PC-3 (cell line): ENCODE measurements around the gene LURAP1L.

Experiments
- EZH2 ChIP-seq: fragments of 300-600 bp; sonication (generic); IDR thresholded peaks from one replicate; pipeline ENCODE4 v1.6.1; 2017; ENCODE audit warnings: antibody characterized with exemption, mild to moderate bottlenecking, low read length; ENCODE audit not compliant: unreplicated experiment
- TF ChIP-seq, protein P1 (sequence below): fragments of 300-600 bp; sonication (generic); conservative IDR thresholded peaks from 2 replicates; pipeline ENCODE4 v1.5.1; 2017; ENCODE audit warnings: antibody characterized with exemption, low read depth, mild to moderate bottlenecking, low read length

DNA sequence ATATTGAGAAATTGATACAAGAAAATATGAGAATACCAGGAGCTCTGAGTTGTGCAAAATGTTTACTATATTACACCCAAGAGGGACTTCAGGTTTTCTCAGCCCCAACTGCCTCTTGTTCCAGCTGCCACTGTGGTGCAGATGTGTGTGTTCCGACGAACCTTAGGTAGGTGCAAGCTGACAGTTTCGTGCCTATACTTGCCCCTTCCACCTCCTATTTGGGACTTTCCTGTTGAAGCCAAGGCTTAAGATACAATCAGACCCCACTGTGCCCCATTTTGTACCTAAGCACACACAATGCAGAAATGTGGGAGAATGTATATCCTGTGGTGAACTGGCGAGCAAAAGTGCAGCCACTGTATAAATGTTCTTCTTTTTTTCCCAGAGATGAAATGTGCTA is 80.2 kb downstream of the LURAP1L start:
- TF ChIP-seq, protein P1, sequence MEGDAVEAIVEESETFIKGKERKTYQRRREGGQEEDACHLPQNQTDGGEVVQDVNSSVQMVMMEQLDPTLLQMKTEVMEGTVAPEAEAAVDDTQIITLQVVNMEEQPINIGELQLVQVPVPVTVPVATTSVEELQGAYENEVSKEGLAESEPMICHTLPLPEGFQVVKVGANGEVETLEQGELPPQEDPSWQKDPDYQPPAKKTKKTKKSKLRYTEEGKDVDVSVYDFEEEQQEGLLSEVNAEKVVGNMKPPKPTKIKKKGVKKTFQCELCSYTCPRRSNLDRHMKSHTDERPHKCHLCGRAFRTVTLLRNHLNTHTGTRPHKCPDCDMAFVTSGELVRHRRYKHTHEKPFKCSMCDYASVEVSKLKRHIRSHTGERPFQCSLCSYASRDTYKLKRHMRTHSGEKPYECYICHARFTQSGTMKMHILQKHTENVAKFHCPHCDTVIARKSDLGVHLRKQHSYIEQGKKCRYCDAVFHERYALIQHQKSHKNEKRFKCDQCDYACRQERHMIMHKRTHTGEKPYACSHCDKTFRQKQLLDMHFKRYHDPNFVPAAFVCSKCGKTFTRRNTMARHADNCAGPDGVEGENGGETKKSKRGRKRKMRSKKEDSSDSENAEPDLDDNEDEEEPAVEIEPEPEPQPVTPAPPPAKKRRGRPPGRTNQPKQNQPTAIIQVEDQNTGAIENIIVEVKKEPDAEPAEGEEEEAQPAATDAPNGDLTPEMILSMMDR, result no peak
- no peak for TF ChIP-seq EZH2
